Measurements from ENCODE around the gene ZNF670.

ZNF670 gene

DNA sequence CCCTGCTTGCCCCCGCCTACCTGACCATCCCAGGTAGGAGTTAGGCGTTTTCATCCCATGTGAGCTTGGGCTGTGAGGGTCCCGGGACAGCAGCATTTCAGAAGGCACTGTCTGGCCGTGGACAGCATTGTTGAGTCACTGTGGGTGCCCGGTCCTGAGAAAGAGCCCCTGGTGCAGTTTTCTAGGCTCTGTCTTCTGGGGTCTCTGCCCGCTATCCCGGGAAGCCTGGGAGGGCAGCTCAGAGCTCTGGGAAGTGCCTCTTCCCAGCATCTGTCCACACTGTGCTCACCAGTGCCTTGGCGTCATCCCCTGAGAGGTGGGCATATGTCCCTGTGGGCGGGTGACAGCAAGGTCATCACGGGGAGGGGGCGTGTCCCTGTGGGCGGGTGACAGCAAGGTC lies 36.9 kb upstream of the ZNF670 start:
- DNase-seq (ENCODE audit: low read depth in 2 of 2), result no peak
- no peak overlapping the region for H3K4me3 ChIP-seq (replicated peaks in 1 of 2; ENCODE audit: low read depth in 2 of 2, low read length in 2 of 2)
- TF ChIP-seq CTCF (IDR thresholded peaks at IDR 0.05; ENCODE audit: low read depth, low read length), result no peak

- no peak overlapping the region for H3K4me3 ChIP-seq (replicated peaks in 1 of 2; ENCODE audit: low read depth in 2 of 2, low read length in 2 of 2)
- DNase-seq (ENCODE audit: low read depth in 2 of 2), result no peak
- TF ChIP-seq CTCF (IDR thresholded peaks at IDR 0.05; ENCODE audit: low read depth, low read length), result no peak
Measured at GRCh38 chr1:247115141-247115510, 36.5 kb upstream of the ZNF670 start.

DNA sequence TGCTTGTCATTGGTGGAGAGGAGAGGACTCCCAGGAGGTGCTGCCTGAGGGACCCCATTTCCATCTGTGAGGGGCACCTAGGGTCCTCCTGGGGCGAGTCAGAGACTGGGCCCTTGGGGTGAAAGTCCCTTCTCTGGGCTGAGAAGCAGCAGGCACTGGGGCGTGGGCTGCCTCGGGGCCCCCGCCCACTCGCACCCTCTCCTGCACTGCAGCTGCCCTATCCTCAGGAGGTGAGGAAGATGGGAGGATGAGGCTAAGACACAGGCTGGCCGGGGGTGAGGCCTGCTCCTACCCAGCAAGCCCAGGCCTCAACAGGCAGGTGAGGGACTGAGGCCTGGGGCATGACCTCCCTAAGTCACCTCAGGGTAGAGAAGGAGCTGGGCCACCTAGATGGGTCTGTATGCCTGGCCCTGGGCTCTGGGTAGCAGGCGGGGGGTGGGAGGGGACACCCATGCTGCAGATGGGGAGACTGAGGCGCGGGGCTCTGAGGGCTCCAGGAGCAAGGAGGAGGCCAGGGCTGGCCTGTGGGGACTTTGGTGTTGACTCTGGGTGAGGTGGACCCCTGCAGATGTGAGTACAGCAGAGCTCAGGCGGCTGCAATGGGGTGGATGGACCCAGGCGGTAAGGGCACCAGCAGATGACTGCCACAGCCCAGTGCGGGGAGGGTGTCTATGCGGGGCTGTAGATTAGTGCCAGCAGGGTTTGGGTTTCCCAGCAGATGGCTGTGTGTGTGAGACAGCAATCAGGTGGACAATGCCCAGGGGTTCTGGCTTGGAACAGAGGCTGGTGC lies 35.9 kb upstream of the ZNF670 start:
- no peak for DNase-seq (ENCODE audit: low read depth in 2 of 2)
- no peak overlapping the region for H3K4me3 ChIP-seq (replicated peaks in 1 of 2; ENCODE audit: low read depth in 2 of 2, low read length in 2 of 2)
- TF ChIP-seq CTCF (IDR thresholded peaks at IDR 0.05; ENCODE audit: low read depth, low read length), result no peak

DNA sequence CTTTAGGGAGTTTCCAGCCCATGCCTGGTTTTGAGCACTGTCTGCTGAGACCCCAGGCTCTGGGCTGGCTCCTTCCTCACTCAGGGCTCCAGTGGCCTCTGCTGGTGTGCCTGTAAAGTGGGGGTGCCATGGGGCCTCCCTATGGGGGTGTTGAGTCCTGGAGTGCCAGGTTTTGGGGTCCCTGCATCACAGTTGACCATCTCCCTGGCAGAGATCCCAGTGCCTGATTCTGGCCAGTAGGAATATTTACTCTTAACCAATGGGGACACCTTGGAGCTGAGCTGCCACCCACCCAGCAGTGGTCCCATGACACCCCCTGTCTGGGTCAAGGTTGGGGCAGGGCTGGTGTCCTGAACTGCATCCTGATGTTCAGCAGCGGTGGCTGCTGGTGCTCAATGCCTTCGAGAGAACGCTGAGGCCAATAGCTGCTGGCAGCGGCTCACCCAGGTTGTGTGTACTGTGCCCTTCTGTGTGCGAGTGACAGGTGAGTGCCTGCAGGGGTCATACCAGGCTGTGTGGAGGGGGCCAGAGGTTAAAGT lies 35.2 kb upstream of the ZNF670 start:
- no peak for DNase-seq (ENCODE audit: low read depth in 2 of 2)
- H3K4me3 ChIP-seq (replicated peaks in 1 of 2; ENCODE audit: low read depth in 2 of 2, low read length in 2 of 2), result no peak overlapping the region
- TF ChIP-seq CTCF (IDR thresholded peaks at IDR 0.05; ENCODE audit: low read depth, low read length), result no peak

DNA sequence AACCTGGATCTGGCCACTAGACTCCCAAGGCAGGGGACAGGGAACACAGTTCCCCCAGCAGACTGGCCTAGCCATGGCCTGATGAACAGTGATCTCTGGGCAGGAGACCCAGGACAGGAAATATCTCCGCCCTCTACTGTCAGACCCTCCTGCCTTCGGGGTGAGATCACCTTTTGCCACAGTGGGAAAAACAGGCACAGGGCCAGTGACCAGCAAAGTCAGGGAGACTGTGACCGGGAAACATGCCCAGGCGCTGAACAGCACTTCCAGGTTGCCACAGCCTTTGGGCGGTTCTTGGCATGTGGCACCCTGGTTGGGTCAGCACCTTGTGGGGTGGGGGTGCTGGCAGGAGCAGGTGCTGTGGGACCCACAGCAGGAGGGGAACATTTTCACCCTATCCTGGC lies 34.5 kb upstream of the ZNF670 start:
- no peak for TF ChIP-seq CTCF (IDR thresholded peaks at IDR 0.05; ENCODE audit: low read depth, low read length)
- H3K4me3 ChIP-seq (replicated peaks in 1 of 2; ENCODE audit: low read depth in 2 of 2, low read length in 2 of 2), result no peak overlapping the region
- peak in 1 of 2 donors; percentile 10 for DNase-seq (ENCODE audit: low read depth in 2 of 2)

DNA sequence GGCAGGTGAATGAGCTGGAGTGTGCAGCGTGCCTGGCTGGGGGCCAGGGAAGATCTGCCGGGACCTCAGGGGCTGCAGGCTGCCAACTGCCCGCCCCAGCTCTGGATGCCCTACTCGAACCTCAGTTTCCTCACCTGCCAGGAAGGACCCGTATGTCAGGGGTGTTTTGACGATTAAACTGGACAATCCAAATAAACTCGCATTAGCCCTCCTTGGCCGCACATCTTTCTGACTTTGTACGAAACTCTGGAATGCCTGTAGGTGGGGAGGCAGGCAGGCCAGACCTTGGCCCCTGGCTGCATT lies 33.8 kb upstream of the ZNF670 start:
- no peak for DNase-seq (ENCODE audit: low read depth in 2 of 2)
- H3K4me3 ChIP-seq (replicated peaks in 1 of 2; ENCODE audit: low read depth in 2 of 2, low read length in 2 of 2), result no peak overlapping the region
- no peak for TF ChIP-seq CTCF (IDR thresholded peaks at IDR 0.05; ENCODE audit: low read depth, low read length)
